NCI-H2196 treated with DMSO at 0.1 percent for 48 hours (cell line): ENCODE data around the gene MMP25.

Experiments
- DNase-seq: peaks from one replicate; lab custom pipeline; 2025; ENCODE audit not compliant: unreplicated experiment; lab: John Stamatoyannopoulos, UW

Gene MMP25

GRCh38 chr16:3017344-3017743 lies 29.0 kb upstream of the MMP25 start:
- DNase-seq = no peak

- no peak for DNase-seq
Observed at GRCh38 chr16:3017794-3018506, 28.4 kb upstream of the MMP25 start, which contains the start of gene CLDN6. Gene CLDN6 (minus strand): TSS chr16:3018183. CDS start chr16:3016021, 2,162 bp downstream.

GRCh38 chr16:3019594-3020246 lies 26.6 kb upstream of the MMP25 start:
- no peak for DNase-seq

- DNase-seq = peak; percentile 47
Observed at GRCh38 chr16:3020247-3020603, 26.1 kb upstream of the MMP25 start, which contains the start of gene TNFRSF12A. Gene TNFRSF12A (plus strand): TSS chr16:3020368. CDS start chr16:3020398, 30 bp downstream.

GRCh38 chr16:3020604-3021448 lies 25.5 kb upstream of the MMP25 start:
- DNase-seq = peak; percentile 39

GRCh38 chr16:3021449-3022207 lies 24.7 kb upstream of the MMP25 start:
- DNase-seq = peak; percentile 40

- peak; percentile 59 for DNase-seq
Observed at GRCh38 chr16:3022208-3022683, 24.1 kb upstream of the MMP25 start.

GRCh38 chr16:3022684-3023414 lies 23.5 kb upstream of the MMP25 start:
- no peak for DNase-seq

- DNase-seq = no peak
Observed at GRCh38 chr16:3023415-3023668, 23.0 kb upstream of the MMP25 start.

- peak; percentile 91 for DNase-seq
Observed at GRCh38 chr16:3023669-3024478, 22.5 kb upstream of the MMP25 start, which contains the start of the genes HCFC1R1 and THOC6. Gene HCFC1R1 (minus strand): TSS chr16:3023942. CDS start chr16:3023941, 1 bp downstream. Gene THOC6 (plus strand): TSS chr16:3024035. CDS start chr16:3024327, 292 bp downstream.

GRCh38 chr16:3025032-3026002 lies 21.0 kb upstream of the MMP25 start:
- no peak for DNase-seq

GRCh38 chr16:3026003-3026378 lies 20.4 kb upstream of the MMP25 start:
- DNase-seq = no peak

GRCh38 chr16:3026609-3027488 lies 19.5 kb upstream of the MMP25 start:
- no peak for DNase-seq

GRCh38 chr16:3027489-3027795 lies 18.9 kb upstream of the MMP25 start:
- no peak for DNase-seq

GRCh38 chr16:3027983-3028715 lies 18.2 kb upstream of the MMP25 start:
- DNase-seq = peak; percentile 80

- DNase-seq = no peak
Observed at GRCh38 chr16:3028716-3029319, 17.5 kb upstream of the MMP25 start.
